Measurements from ENCODE around the gene UAP1L1. TPM values are rescaled to one million over a fixed set of nuclear protein-coding genes. Genes with fewer than 3 reads are reported as not detected.

UAP1L1 gene
- total and polyA plus RNA-seq, 4 donors: 0.35 to 2.3 (median 1.7) TPM

DNA sequence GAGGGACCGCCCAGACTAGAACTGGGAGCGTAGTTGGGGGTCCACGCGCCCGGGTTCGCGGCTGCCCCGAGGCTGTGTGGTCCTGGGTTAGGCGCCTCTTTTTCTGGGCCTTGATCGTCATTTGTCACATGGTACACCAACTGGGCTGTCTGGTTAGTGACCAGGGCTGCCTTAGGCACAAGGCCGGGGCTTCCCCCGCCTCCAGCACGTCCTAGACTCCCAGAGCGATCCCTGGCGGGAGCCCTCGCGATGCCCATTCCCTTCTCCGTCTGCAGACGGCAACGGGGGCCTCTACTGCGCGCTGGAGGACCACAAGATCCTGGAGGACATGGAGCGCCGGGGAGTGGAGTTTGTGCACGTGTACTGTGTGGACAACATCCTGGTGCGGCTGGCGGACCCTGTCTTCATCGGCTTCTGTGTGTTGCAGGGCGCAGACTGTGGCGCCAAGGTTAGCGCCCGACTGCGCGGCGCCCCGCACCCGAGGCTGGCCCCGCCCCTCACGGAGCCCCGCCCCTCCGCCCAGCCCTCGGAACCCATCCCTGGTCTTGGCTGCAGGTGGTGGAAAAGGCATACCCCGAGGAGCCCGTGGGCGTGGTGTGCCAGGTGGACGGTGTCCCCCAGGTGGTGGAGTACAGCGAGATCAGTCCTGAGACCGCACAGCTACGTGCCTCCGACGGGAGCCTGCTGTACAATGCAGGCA lies 1.5 kb downstream of the UAP1L1 start:
- Histone ChIP-seq H3K36me3 (ENCODE audit: control insufficient read depth in 4 of 4, insufficient read depth in 3 of 4, low read depth in 1 of 4, low read length in 3 of 4) (peaks cover 0 to 2% (median 0%) of the 10 kb centered on the region in 4 donors), H3K27ac (ENCODE audit: low read depth in 1 of 2, low read length in 2 of 2) (no peak overlapping the region), H3K27me3 (ENCODE audit: control insufficient read depth in 4 of 4, insufficient read depth in 4 of 4, low read length in 3 of 4) (peaks cover 0 to 6% (median 3%) of the 10 kb centered on the region in 4 donors), H3K9me3 (ENCODE audit: control insufficient read depth in 4 of 4, low read length in 3 of 4) (no peaks in the 10 kb centered on the region), H3K4me1 (ENCODE audit: control insufficient read depth in 4 of 4, insufficient read depth in 4 of 4, low read length in 3 of 4) (peaks cover 0 to 15% (median 12%) of the 10 kb centered on the region in 4 donors), H3K9ac (ENCODE audit: low read depth in 1 of 2, low read length in 2 of 2) (no peak overlapping the region), H3K4me3 (ENCODE audit: low read depth in 1 of 3, low read length in 3 of 3) (peak overlapping the region in 1 of 3 donors; percentile 58)
- no peak for DNase-seq (ENCODE audit: low spot score)
- 36% methylated on average over 51 of the region's 51 CpGs for WGBS
- TF ChIP-seq EGR1 (IDR thresholded peaks at IDR 0.05; ENCODE audit: low read depth in 2 of 2) (no peak), GABPA (IDR thresholded peaks at IDR 0.05 in 1 of 2, conservative IDR thresholded peaks at IDR 0.05 in 1 of 2) (no peak), TAF1 (conservative IDR thresholded peaks at IDR 0.05) (no peak), SP1 (IDR thresholded peaks at IDR 0.05) (no peak), ATF3 (IDR thresholded peaks at IDR 0.05) (no peak), JUND (IDR thresholded peaks at IDR 0.05) (no peak), YY1 (IDR thresholded peaks at IDR 0.05) (no peak), HNF4A (conservative IDR thresholded peaks at IDR 0.05) (no peak), RAD21 (IDR thresholded peaks at IDR 0.05) (no peak), FOXA2 (IDR thresholded peaks at IDR 0.05) (no peak), FOXA1 (IDR thresholded peaks at IDR 0.05) (no peak), NR2F2 (IDR thresholded peaks at IDR 0.05) (no peak), RXRA (IDR thresholded peaks at IDR 0.05) (no peak)
- TF ChIP-seq, protein P1, sequence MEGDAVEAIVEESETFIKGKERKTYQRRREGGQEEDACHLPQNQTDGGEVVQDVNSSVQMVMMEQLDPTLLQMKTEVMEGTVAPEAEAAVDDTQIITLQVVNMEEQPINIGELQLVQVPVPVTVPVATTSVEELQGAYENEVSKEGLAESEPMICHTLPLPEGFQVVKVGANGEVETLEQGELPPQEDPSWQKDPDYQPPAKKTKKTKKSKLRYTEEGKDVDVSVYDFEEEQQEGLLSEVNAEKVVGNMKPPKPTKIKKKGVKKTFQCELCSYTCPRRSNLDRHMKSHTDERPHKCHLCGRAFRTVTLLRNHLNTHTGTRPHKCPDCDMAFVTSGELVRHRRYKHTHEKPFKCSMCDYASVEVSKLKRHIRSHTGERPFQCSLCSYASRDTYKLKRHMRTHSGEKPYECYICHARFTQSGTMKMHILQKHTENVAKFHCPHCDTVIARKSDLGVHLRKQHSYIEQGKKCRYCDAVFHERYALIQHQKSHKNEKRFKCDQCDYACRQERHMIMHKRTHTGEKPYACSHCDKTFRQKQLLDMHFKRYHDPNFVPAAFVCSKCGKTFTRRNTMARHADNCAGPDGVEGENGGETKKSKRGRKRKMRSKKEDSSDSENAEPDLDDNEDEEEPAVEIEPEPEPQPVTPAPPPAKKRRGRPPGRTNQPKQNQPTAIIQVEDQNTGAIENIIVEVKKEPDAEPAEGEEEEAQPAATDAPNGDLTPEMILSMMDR (IDR thresholded peaks at IDR 0.05; ENCODE audit: low read depth, low read length, missing input control): no peak
- TF ChIP-seq, protein P2, sequence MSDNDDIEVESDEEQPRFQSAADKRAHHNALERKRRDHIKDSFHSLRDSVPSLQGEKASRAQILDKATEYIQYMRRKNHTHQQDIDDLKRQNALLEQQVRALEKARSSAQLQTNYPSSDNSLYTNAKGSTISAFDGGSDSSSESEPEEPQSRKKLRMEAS (IDR thresholded peaks at IDR 0.05): no peak

- H3K4me3 ChIP-seq (ENCODE audit: low read depth in 1 of 3, low read length in 3 of 3): no peak overlapping the region
- H3K9ac ChIP-seq (ENCODE audit: low read depth in 1 of 2, low read length in 2 of 2): no peak overlapping the region
- TF ChIP-seq, protein P1 (IDR thresholded peaks at IDR 0.05; ENCODE audit: low read depth, low read length, missing input control): no peak
- TF ChIP-seq, protein P2 (IDR thresholded peaks at IDR 0.05): no peak
- TF ChIP-seq HNF4A (conservative IDR thresholded peaks at IDR 0.05) (no peak), GABPA (IDR thresholded peaks at IDR 0.05 in 1 of 2, conservative IDR thresholded peaks at IDR 0.05 in 1 of 2) (no peak), NR2F2 (IDR thresholded peaks at IDR 0.05) (no peak), RAD21 (IDR thresholded peaks at IDR 0.05) (no peak), JUND (IDR thresholded peaks at IDR 0.05) (no peak), SP1 (IDR thresholded peaks at IDR 0.05) (no peak), FOXA2 (IDR thresholded peaks at IDR 0.05) (no peak), ZBTB33 (IDR thresholded peaks at IDR 0.05) (no peak), HNF4G (IDR thresholded peaks at IDR 0.05) (no peak), RXRA (IDR thresholded peaks at IDR 0.05) (no peak), ATF3 (IDR thresholded peaks at IDR 0.05) (no peak), TAF1 (conservative IDR thresholded peaks at IDR 0.05) (no peak), FOXA1 (IDR thresholded peaks at IDR 0.05) (no peak), EGR1 (IDR thresholded peaks at IDR 0.05; ENCODE audit: low read depth in 2 of 2) (no peak), YY1 (IDR thresholded peaks at IDR 0.05) (no peak)
- TF ChIP-seq, protein P3, sequence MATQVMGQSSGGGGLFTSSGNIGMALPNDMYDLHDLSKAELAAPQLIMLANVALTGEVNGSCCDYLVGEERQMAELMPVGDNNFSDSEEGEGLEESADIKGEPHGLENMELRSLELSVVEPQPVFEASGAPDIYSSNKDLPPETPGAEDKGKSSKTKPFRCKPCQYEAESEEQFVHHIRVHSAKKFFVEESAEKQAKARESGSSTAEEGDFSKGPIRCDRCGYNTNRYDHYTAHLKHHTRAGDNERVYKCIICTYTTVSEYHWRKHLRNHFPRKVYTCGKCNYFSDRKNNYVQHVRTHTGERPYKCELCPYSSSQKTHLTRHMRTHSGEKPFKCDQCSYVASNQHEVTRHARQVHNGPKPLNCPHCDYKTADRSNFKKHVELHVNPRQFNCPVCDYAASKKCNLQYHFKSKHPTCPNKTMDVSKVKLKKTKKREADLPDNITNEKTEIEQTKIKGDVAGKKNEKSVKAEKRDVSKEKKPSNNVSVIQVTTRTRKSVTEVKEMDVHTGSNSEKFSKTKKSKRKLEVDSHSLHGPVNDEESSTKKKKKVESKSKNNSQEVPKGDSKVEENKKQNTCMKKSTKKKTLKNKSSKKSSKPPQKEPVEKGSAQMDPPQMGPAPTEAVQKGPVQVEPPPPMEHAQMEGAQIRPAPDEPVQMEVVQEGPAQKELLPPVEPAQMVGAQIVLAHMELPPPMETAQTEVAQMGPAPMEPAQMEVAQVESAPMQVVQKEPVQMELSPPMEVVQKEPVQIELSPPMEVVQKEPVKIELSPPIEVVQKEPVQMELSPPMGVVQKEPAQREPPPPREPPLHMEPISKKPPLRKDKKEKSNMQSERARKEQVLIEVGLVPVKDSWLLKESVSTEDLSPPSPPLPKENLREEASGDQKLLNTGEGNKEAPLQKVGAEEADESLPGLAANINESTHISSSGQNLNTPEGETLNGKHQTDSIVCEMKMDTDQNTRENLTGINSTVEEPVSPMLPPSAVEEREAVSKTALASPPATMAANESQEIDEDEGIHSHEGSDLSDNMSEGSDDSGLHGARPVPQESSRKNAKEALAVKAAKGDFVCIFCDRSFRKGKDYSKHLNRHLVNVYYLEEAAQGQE (IDR thresholded peaks at IDR 0.05): no peak
- 59% methylated on average over 13 of the region's 13 CpGs for WGBS
- DNase-seq (ENCODE audit: low spot score): no peak
- peaks cover 0 to 2% (median 0%) of the 10 kb centered on the region in 4 donors for H3K36me3 ChIP-seq (ENCODE audit: control insufficient read depth in 4 of 4, insufficient read depth in 3 of 4, low read depth in 1 of 4, low read length in 3 of 4)
- no peaks in the 10 kb centered on the region for H3K9me3 ChIP-seq (ENCODE audit: control insufficient read depth in 4 of 4, low read length in 3 of 4)
- peaks cover 0 to 6% (median 3%) of the 10 kb centered on the region in 4 donors for H3K27me3 ChIP-seq (ENCODE audit: control insufficient read depth in 4 of 4, insufficient read depth in 4 of 4, low read length in 3 of 4)
- H3K4me1 ChIP-seq (ENCODE audit: control insufficient read depth in 4 of 4, insufficient read depth in 4 of 4, low read length in 3 of 4): peaks cover 0 to 15% (median 12%) of the 10 kb centered on the region in 4 donors
- H3K27ac ChIP-seq (ENCODE audit: low read depth in 1 of 2, low read length in 2 of 2): no peak overlapping the region
Measured at GRCh38 chr9:137079401-137079787, 2.1 kb downstream of the UAP1L1 start.

Measured in liver (tissue), 9 donors.